CD8-positive, alpha-beta memory T cell (primary cell): Measurements from ENCODE around the gene CCT8L2. TPM values are rescaled to one million over a fixed set of nuclear protein-coding genes. Genes with fewer than 3 reads are reported as not detected.
"Not testable (repeated sequence)": the region's sequence is repeated elsewhere in the genome, so short reads cannot be mapped to it uniquely, and the experiment has no call there.

Experiments
- CTCF ChIA-PET: fragments of 350-600 bp; sonication (Branson Sonifier 250); formaldehyde crosslinking; loops from one replicate; lab custom pipeline; 2021; ENCODE audit warnings: antibody characterized with exemption; lab: Charles Lee
- POLR2A ChIA-PET: fragments of 350-600 bp; sonication (Branson Sonifier 250); formaldehyde crosslinking; loops from one replicate; lab custom pipeline; 2021; ENCODE audit warnings: antibody characterized with exemption; lab: Charles Lee
- DNase-seq, 5 donors: peaks; one replicate each; pipeline versions ENCODE4 v3.0.0 to v3.0.0-alpha.2; 2020 to 2022; ENCODE audit warnings: mixed read lengths in 1 of 5
- H3K27ac ChIP-seq: one replicate; pipeline ENCODE4 v1.7.0; 2013; ENCODE audit warnings: low read depth, mild to moderate bottlenecking, low read length, moderate library complexity
- H3K27me3 ChIP-seq: 2 replicates; pipeline ENCODE4 v1.7.0; 2013; ENCODE audit warnings: low read length, mild to moderate bottlenecking; ENCODE audit not compliant: insufficient read depth, poor library complexity, severe bottlenecking
- H3K36me3 ChIP-seq: 2 replicates; pipeline ENCODE4 v1.7.0; 2013; ENCODE audit warnings: mild to moderate bottlenecking, low read length, moderate library complexity; ENCODE audit not compliant: insufficient read depth
- H3K4me1 ChIP-seq: 2 replicates; pipeline ENCODE4 v1.7.0; 2013; ENCODE audit warnings: mild to moderate bottlenecking, low read length, moderate library complexity; ENCODE audit not compliant: insufficient read depth
- H3K4me3 ChIP-seq: 2 replicates; pipeline ENCODE4 v1.7.0; 2013; ENCODE audit warnings: mild to moderate bottlenecking, low read length
- H3K9me3 ChIP-seq: 2 replicates; pipeline ENCODE4 v1.7.0; 2013; ENCODE audit warnings: mild to moderate bottlenecking, low read length
- H3K27ac Mint-ChIP-seq, 8 donors: one replicate each; pipeline ENCODE4 v1.8.0; 2020 to 2021; ENCODE audit warnings: mixed read lengths in 8 of 8, mild to moderate bottlenecking in 6 of 8, inconsistent platforms in 3 of 8, moderate library complexity in 3 of 8
- H3K27me3 Mint-ChIP-seq, 2 donors: one replicate each; pipeline ENCODE4 v1.8.0; 2020 to 2021; ENCODE audit warnings: mixed read lengths in 2 of 2, mild to moderate bottlenecking in 1 of 2, moderate library complexity in 1 of 2
- H3K36me3 Mint-ChIP-seq, 3 donors: one replicate each; pipeline ENCODE4 v1.8.0; 2020 to 2021; ENCODE audit warnings: mixed read lengths in 3 of 3, inconsistent platforms in 1 of 3, mild to moderate bottlenecking in 1 of 3
- H3K4me1 Mint-ChIP-seq, 3 donors: one replicate each; pipeline ENCODE4 v1.8.0; 2020 to 2021; ENCODE audit warnings: mixed read lengths in 3 of 3, inconsistent platforms in 1 of 3, mild to moderate bottlenecking in 1 of 3
- H3K4me3 Mint-ChIP-seq, 7 donors: one replicate each; pipeline ENCODE4 v1.8.0; 2020 to 2021; ENCODE audit warnings: mixed read lengths in 7 of 7, mild to moderate bottlenecking in 6 of 7, moderate library complexity in 4 of 7, inconsistent platforms in 2 of 7
- H3K9me3 Mint-ChIP-seq, 5 donors: one replicate each; pipeline ENCODE4 v1.8.0; 2020 to 2022; ENCODE audit warnings: mixed read lengths in 5 of 5, mild to moderate bottlenecking in 3 of 5, moderate library complexity in 2 of 5, inconsistent platforms in 1 of 5
- polyA plus RNA-seq: library from polyadenylated mRNA; unstranded; fragments of 300-500 nt; fragmentation: Illumina TruSeq; gene quantifications from one replicate; pipeline ENCODE4 v1.2.3, GENCODE V29; 2021
- total RNA-seq, 2 experiments: library from RNA; stranded (reverse); gene quantifications; one replicate each; pipeline ENCODE4 v1.2.3, GENCODE V29; 2021

Gene CCT8L2, protein sequence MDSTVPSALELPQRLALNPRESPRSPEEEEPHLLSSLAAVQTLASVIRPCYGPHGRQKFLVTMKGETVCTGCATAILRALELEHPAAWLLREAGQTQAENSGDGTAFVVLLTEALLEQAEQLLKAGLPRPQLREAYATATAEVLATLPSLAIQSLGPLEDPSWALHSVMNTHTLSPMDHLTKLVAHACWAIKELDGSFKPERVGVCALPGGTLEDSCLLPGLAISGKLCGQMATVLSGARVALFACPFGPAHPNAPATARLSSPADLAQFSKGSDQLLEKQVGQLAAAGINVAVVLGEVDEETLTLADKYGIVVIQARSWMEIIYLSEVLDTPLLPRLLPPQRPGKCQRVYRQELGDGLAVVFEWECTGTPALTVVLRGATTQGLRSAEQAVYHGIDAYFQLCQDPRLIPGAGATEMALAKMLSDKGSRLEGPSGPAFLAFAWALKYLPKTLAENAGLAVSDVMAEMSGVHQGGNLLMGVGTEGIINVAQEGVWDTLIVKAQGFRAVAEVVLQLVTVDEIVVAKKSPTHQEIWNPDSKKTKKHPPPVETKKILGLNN
- total RNA-seq = not detected
- not detected for polyA plus RNA-seq

DNA sequence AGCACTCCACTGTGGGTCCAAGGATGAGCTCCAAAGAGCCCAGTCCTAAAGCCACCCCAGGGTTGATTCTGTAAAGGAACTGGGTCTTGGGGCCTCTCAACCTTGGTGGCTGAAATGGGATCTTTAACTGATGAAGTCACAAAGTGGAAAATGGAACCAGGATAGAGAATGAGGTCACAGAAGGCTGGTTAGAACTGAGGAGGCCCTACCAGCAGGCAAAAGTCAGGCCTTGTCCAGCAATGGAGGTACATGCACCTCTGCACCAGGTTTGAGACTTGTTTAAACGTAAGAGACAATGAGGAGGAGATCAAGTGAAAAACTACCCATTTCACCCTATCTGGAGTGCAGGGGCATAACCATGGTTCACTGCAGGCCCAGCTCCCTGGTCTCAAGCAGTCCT lies at the start of gene CCT8L2:
CCT8L2 (minus strand) TSS at position 101 of the 400 bp plus-strand sequence. CDS start 260 bp downstream, outside the sequence.
- H3K4me1 Mint-ChIP-seq, H3K9me3 Mint-ChIP-seq, H3K9me3 ChIP-seq, H3K36me3 ChIP-seq, POLR2A ChIA-PET, H3K27me3 Mint-ChIP-seq, H3K4me1 ChIP-seq, DNase-seq, H3K27ac Mint-ChIP-seq, CTCF ChIA-PET, H3K27me3 ChIP-seq, H3K4me3 ChIP-seq, H3K36me3 Mint-ChIP-seq, H3K27ac ChIP-seq, H3K4me3 Mint-ChIP-seq: not testable (repeated sequence)

DNA sequence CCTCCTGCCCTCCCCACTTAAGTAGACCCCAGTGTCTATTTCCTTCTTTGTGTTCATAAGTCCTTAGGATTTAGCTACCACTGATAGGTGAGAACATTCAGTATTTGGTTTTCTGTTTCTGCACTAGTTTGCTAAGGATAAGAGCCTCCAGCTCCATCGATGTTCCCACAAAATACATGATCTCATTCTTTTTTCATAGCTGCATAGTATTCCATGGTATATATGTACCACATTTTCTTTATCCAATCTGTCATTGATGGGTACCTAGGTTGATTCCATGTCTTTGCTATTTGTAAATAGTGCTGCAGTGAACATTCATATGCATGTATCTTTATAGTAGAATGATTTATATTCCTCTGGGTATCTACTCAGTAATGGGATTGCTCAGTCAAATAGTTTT lies 42.8 kb upstream of the CCT8L2 start:
- POLR2A ChIA-PET, H3K4me1 ChIP-seq, H3K9me3 ChIP-seq, H3K36me3 ChIP-seq, DNase-seq, H3K27ac Mint-ChIP-seq, H3K27ac ChIP-seq, H3K27me3 ChIP-seq, H3K27me3 Mint-ChIP-seq, H3K36me3 Mint-ChIP-seq, H3K4me3 ChIP-seq, H3K4me3 Mint-ChIP-seq, H3K9me3 Mint-ChIP-seq, H3K4me1 Mint-ChIP-seq, CTCF ChIA-PET: not testable (repeated sequence)

GRCh38 chr22:16634092-16634491 lies 41.5 kb upstream of the CCT8L2 start:
- CTCF ChIA-PET, H3K4me1 Mint-ChIP-seq: not testable (repeated sequence)

GRCh38 chr22:16628476-16628875 lies 35.9 kb upstream of the CCT8L2 start:
- H3K9me3 Mint-ChIP-seq, CTCF ChIA-PET, H3K27me3 ChIP-seq, DNase-seq, H3K36me3 Mint-ChIP-seq, H3K27me3 Mint-ChIP-seq, H3K4me3 Mint-ChIP-seq, H3K4me1 ChIP-seq, H3K27ac ChIP-seq, H3K36me3 ChIP-seq, POLR2A ChIA-PET, H3K4me1 Mint-ChIP-seq, H3K4me3 ChIP-seq, H3K27ac Mint-ChIP-seq, H3K9me3 ChIP-seq: not testable (repeated sequence)

More at GRCh38 chr22:16634092-16634491, 41.5 kb upstream of the CCT8L2 start:
- H3K9me3 ChIP-seq, H3K36me3 ChIP-seq, H3K4me3 Mint-ChIP-seq, H3K27ac Mint-ChIP-seq, H3K9me3 Mint-ChIP-seq, H3K36me3 Mint-ChIP-seq, H3K27me3 Mint-ChIP-seq, H3K27me3 ChIP-seq, POLR2A ChIA-PET, DNase-seq, H3K4me3 ChIP-seq, H3K4me1 ChIP-seq, H3K27ac ChIP-seq: not testable (repeated sequence)

- H3K27me3 Mint-ChIP-seq, H3K9me3 Mint-ChIP-seq, H3K4me1 ChIP-seq, H3K36me3 Mint-ChIP-seq, H3K27me3 ChIP-seq, H3K4me3 Mint-ChIP-seq, H3K4me3 ChIP-seq, DNase-seq, H3K9me3 ChIP-seq, H3K27ac ChIP-seq, POLR2A ChIA-PET, H3K36me3 ChIP-seq, CTCF ChIA-PET, H3K27ac Mint-ChIP-seq, H3K4me1 Mint-ChIP-seq: not testable (repeated sequence)
Observed at GRCh38 chr22:16625018-16625417, 32.4 kb upstream of the CCT8L2 start.

DNA sequence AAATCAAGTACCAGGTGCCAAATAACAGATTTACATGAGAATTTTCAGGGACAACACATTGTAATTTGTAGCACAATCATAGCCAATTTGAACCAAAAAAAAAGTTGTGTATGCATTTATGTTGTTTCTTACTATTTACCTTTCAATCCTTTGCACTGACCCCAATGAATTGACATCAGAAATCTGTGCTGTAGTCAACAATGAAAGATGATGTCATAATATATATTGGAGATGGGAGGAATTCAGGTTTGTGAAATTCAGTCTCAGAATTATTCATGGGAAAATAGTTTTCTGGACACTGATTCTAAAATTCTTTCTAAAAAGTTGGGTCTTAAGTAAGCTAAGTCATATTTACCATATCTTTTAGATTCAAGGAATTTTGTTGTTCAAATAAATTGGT lies 31.0 kb upstream of the CCT8L2 start:
- H3K27ac Mint-ChIP-seq, DNase-seq, H3K27me3 Mint-ChIP-seq, H3K4me1 Mint-ChIP-seq, CTCF ChIA-PET, H3K27ac ChIP-seq, POLR2A ChIA-PET, H3K4me3 Mint-ChIP-seq, H3K4me3 ChIP-seq, H3K9me3 ChIP-seq, H3K27me3 ChIP-seq, H3K36me3 Mint-ChIP-seq, H3K36me3 ChIP-seq, H3K9me3 Mint-ChIP-seq, H3K4me1 ChIP-seq: not testable (repeated sequence)

DNA sequence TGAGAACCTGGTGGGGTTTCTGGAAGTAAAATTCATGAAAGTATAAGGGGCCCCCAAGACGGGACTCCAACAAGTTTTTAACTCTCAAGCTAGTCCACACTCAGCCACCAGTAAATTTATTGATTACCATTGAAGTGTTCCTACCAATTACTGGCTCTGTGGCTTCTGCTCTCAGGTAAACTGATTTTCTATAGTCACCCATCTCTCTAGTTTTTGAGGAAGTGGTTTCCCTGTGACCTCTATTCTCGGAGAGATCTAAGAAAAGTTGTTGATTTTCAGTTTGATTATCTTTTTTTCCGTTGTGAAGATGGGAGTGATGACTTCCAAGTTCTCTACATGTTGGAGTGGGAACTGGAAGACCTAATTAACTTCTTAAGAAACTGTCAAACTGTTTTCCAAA lies 24.9 kb upstream of the CCT8L2 start:
- not testable (repeated sequence) for H3K27ac Mint-ChIP-seq

DNA sequence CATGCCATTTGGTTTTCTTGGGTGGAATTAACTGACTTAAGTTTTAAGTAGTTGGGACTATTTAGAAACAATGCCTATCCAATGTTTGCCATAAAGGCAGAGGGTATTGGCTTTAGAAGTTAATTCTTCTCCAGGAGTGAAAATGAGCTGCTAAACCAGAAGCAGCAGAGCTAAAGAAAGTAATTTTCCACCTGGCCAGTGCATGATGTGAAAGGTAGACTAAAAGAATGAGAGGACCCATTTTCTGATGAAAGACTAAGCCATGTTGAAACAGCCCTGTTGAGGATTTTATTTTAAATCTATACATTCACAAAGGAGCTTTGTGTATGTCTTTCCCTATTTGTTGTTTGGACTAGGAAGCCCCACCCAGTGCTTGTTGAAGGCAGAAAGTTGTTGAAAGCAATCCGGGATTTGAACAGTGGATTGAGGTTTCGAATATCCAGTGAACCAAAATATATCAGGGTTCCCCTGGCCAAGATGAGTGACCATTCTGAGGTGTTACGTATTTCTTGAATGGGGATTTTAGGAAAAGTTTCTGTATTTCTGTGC lies 23.9 kb upstream of the CCT8L2 start:
- peaks cover 2 to 14% (median 5%) of the 10 kb centered on the region in 5 donors for H3K9me3 Mint-ChIP-seq
- peaks cover 10 to 13% of the 10 kb centered on the region in 2 donors for H3K27me3 Mint-ChIP-seq
- DNase-seq, H3K36me3 ChIP-seq, H3K9me3 ChIP-seq, H3K4me3 ChIP-seq, H3K27ac ChIP-seq, H3K4me1 Mint-ChIP-seq, H3K27ac Mint-ChIP-seq, CTCF ChIA-PET, H3K4me1 ChIP-seq, POLR2A ChIA-PET, H3K36me3 Mint-ChIP-seq, H3K27me3 ChIP-seq, H3K4me3 Mint-ChIP-seq: not testable (repeated sequence)

More for the DNA sequence above, 24.9 kb upstream of the CCT8L2 start:
- H3K27ac ChIP-seq, H3K36me3 Mint-ChIP-seq, H3K4me1 Mint-ChIP-seq, H3K27me3 ChIP-seq, H3K36me3 ChIP-seq, H3K4me1 ChIP-seq, H3K9me3 ChIP-seq, H3K4me3 ChIP-seq, DNase-seq, CTCF ChIA-PET, POLR2A ChIA-PET, H3K27me3 Mint-ChIP-seq, H3K4me3 Mint-ChIP-seq: not testable (repeated sequence)
- H3K9me3 Mint-ChIP-seq = peaks cover 0 to 11% (median 3%) of the 10 kb centered on the region in 5 donors
